HG03457 (cell line): Measurements from ENCODE around the gene TCAP.
"Not testable (repeated sequence)": the region's sequence is repeated elsewhere in the genome, so short reads cannot be mapped to it uniquely, and the experiment has no call there.

Experiments used
- ATAC-seq: cut with Tn5 transposase; IDR thresholded peaks from one replicate; pipeline ENCODE4 v1.9.1; 2021; ENCODE audit warnings: moderate number of reproducible peaks; ENCODE audit not compliant: unreplicated experiment

Gene TCAP

DNA sequence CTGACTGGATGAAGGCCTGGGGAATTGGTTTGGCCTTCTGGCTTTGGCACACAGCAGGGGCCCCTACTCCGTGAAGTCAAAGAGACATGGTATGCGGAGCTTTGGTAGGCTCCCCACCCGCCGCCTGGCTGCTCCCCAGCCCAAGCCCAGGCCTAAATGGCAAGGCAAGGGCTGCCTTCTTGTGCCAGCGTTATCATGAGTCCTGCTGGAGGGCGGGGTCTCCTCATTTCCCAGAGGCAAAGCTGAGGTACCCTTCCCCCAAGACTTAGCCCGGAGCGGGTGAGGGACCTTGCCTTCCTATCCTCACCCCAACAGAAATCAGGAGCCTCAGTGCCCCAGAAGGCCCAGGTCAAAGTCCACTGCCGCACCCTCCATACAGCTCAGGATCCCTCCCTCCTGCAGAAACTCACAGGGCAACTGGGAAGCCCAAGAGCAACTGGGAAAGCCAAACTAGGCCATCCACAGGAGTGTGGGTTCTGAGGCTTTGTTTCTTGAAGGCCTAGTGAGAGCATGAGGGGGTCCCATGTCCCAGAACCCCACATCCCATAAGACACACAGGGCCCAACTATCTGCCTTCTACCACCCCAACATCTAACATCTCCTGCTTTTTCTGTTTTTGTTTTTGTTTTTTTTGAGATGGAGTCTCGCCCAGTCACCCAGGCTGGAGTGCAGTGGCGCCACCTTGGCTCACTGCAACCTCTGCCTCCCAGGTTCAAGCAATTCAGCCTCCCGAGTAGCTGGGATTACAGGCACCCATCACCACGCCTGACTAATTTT, 13.4 kb downstream of the TCAP start:
- no peak for ATAC-seq

- ATAC-seq: no peak
Measured at GRCh38 chr17:39679521-39680192, 14.5 kb downstream of the TCAP start.

DNA sequence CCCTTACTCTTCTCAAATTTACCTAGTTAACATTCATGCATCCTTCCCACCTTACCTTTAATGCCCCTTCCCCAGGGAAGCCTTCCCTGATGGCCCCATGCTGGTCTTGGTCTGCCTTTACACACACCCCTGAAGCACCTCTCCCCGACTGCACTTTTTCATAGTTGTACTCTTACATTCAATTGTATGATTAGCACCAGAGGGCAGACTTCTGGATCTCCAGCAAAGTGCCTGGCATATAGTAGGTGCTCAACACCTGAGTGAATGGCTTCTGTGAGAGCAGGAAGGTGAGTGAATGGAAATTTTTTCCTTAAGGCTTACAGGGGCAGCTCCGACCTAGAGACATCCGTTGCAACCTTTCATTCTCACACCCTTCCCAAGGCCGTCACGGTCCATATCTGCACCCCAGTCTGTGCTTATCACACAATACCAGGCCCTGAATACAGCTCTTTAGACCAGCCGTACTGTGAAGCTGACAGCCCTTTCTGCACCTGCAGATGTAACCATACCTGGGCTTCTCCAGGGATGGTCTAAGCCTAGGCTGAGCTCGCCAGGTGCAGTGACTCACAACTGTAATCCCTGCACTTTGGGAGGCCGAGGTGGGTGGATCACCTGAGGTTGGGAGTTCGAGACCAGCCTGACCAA, 18.3 kb downstream of the TCAP start:
- ATAC-seq: no peak

- no peak for ATAC-seq
Measured at GRCh38 chr17:39684369-39685192, 19.4 kb downstream of the TCAP start.

DNA sequence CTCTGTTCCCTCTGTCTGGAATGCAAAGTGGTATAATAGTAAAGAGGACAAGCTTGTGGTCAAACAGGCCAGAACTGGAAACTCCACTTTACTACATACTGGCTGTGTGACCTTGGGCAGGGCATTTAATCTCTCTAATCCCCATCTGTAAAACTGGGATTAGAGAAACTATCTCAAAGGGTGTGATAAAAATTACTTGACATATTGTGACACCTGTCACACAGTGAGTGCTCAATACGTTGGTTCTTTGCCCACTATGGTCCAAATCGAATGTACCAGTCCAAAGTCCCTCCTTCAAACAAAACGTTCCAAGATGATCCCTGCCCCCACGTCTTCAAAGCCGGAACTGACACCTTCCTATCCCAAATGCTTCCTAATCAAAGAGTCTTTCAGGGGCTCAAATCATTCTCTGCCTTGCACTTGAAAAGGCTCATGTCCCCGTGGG, 22.0 kb downstream of the TCAP start:
- no peak for ATAC-seq

DNA sequence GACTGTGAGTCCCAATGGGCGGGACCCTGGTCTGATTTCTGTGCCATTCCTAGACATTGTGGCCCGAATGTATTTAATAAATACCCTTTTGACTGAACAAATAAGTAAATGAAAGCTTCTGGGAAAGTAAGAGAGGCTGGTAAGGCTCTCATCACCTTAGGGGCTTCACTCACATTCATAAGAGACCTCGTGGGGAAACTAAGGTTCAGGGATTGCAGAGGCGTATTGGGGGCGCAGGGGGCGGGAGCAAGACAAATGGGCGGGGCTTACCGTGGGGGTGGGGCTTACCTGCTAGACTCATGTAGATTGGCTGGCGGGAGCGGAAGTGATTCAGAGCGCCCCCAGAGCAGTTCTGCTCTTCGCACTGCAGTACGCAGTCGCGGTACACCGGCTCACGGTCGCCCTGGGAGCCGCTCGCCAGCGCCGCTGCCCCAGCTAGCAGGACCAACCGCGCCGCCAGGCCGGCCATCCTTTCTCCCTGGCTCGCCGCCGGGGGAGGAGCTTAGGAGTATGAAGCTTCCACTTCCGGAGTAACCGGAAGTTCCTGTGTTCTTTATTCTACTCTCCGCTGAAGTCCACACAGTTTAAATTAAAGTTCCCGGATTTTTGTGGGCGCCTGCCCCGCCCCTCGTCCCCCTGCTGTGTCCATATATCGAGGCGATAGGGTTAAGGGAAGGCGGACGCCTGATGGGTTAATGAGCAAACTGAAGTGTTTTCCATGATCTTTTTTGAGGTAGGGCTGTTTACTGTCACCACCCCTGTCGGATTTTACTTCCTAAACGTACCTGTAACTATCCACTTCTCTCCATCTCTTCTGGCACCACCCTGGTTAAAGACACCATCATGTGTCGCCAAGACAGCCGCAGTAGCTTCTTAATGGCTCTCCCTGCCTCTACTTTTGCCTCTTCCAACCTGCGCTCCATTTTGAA, 22.7 kb downstream of the TCAP start, which contains the start of gene PGAP3:
Gene PGAP3, minus strand, starts transcription at position 512 of the 929 bp plus-strand sequence. Its CDS starts 43 bp downstream, at position 469.
- peak; percentile 73 for ATAC-seq

- no peak for ATAC-seq
Measured at GRCh38 chr17:39688475-39688835, 23.3 kb downstream of the TCAP start.

GRCh38 chr17:39688945-39689344, 23.8 kb downstream of the TCAP start:
- no peak for ATAC-seq

- ATAC-seq: no peak
Measured at GRCh38 chr17:39694593-39694992, 29.4 kb downstream of the TCAP start.

DNA sequence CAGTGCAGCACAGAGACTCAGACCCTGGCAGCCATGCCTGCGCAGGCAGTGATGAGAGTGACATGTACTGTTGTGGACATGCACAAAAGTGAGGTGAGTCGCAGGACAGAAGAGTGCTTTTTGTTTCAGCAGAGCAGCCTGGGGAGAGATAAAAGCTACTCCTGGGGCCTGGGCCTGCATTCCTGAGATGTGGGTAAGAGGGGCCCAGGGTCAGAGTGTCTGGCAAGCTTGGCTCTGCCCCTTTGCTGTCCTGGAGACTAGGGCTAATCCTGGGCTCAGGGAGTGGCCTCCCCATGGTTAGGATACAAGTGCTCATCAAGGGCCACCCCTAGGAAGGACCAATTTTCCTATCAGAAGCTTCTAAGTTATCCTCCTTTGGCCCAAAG, 29.9 kb downstream of the TCAP start:
- no peak for ATAC-seq

GRCh38 chr17:39696731-39697130, 31.6 kb downstream of the TCAP start:
- ATAC-seq: no peak

GRCh38 chr17:39697961-39698360, 32.8 kb downstream of the TCAP start:
- no peak for ATAC-seq

- not testable (repeated sequence) for ATAC-seq
Measured at GRCh38 chr17:39699157-39699817, 34.1 kb downstream of the TCAP start.

DNA sequence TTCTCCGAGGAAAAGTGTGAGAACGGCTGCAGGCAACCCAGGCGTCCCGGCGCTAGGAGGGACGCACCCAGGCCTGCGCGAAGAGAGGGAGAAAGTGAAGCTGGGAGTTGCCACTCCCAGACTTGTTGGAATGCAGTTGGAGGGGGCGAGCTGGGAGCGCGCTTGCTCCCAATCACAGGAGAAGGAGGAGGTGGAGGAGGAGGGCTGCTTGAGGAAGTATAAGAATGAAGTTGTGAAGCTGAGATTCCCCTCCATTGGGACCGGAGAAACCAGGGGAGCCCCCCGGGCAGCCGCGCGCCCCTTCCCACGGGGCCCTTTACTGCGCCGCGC, 34.6 kb downstream of the TCAP start, which contains the start of gene ERBB2:
Gene ERBB2, plus strand, starts transcription at position 247 of the 330 bp plus-strand sequence. CDS start 175 bp downstream, outside the sequence.
- no peak for ATAC-seq

GRCh38 chr17:39700148-39700987, 35.2 kb downstream of the TCAP start:
- ATAC-seq: no peak

DNA sequence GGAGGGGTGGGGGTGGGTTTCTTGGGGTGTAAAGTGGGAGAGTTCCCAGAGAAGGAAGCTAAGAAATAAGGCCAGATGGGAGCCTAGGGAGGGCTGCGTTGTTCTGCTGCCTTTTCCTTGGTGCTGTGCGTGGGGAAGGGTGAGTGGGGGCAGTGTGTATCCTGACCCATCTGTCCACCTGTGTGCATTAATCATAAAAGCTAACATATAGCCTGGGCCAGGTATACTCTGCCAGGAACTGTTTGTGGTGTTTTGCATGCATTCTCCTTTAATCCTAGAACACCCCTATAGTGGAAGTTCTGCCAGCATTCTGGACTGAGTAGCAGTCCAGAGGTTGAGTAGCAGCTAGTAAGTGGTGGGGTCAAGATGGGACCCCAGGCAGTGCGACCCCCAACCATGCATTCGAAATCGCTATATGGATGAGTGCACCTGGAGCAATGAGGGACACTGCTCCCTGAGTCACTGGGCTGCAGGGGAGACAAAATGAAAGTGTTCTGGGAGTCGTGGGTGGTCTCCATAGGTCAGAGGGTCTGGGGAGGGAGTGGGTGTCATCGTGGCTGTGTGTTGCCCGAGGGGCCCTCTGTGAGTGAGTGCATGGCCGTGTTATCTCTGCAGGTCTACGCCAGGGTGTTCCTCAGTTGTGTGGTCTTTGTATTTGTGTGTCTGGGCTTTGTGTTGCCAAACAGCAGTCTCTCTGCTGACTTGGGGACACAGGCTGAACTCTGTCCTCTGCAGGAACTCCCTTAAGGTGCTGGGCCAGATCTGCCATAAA, 36.0 kb downstream of the TCAP start:
- no peak for ATAC-seq

DNA sequence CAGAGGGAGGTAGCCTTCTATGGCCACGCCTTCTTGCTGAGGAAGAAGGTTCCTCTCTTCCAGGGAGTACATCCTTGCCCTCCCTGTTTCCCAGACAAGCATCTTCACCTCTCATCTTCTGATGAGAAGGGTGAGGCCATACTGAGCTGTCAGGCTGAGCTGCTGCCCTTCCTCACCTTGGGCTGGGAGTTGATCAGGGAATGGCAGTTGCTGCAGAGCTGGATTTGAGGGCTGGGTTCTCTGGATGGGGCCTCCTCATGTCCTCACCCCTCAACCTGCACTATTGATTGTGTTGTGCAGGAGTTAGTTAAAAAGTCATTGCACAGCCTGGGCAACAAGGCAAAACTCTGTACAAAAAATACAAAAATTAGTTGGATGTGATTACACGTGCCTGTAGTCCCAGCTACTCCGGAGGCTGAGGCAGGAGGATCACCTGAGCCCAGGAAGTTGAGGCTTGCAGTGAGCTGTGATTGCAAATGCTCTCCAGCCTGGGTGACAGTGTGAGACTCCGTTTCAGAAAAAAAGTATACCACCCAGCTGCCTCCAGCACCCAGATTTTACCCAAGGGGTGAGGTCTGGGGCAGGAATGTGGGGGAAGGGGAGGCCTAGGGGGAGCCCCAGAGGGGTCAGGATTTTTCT, 36.8 kb downstream of the TCAP start:
- ATAC-seq: no peak
